ENCODE data around the gene OTUD1. TPM values are rescaled to one million over a fixed set of nuclear protein-coding genes. Genes with fewer than 3 reads are reported as not detected.
"Not testable (repeated sequence)": the region's sequence is repeated elsewhere in the genome, so short reads cannot be mapped to it uniquely, and the experiment has no call there.

The OTUD1 gene, protein sequence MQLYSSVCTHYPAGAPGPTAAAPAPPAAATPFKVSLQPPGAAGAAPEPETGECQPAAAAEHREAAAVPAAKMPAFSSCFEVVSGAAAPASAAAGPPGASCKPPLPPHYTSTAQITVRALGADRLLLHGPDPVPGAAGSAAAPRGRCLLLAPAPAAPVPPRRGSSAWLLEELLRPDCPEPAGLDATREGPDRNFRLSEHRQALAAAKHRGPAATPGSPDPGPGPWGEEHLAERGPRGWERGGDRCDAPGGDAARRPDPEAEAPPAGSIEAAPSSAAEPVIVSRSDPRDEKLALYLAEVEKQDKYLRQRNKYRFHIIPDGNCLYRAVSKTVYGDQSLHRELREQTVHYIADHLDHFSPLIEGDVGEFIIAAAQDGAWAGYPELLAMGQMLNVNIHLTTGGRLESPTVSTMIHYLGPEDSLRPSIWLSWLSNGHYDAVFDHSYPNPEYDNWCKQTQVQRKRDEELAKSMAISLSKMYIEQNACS
- total RNA-seq: 86.8 TPM
- 10 to 100 TPM in 2 of 4 donors, 1 to 10 TPM in 2; 7.9 to 19.7 (median 12.5) TPM for polyA plus RNA-seq

DNA sequence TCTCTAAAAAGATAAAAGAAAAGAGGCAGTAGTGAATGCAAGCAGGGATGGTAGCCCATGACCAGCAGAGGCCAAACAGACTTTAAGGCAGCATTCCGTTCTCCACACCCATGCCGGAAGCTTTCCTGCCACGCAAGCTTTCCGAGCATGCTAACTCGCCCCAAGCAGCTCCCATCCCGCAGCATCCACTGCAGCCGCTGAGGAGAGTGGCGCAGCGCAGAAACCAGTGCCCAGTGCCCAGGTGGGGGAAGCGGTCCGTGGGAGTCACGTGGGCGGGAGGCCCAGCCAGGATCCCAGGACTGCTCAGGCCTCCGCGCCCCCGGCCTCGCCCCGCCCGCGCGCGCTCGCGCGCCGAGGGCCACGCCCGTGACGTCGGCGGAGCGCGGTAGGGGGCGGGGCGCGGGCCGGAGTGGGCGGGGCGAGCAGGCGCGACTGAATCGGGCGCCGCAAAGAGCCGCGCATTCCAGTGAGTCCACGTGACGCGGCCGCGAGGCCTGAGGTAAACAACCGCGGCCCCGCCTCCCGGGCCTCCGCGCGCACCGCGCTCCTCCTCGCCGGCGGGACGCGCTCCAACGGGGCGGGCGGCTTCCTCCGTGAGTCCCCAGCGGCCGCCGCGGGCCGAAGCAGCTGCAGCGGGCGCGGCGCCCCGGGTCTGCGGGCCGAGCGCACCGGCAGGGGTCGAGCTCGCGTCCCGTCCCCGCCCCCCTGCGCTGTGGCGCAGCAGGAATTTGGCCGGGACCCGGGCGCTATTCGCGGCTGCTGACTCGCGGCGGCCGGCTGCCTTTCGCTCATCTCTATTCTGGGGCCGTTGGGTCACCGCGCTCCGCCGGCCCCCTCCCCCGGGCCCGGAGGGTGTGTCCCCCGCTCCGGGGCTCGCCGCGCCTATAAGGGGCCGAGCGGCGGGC, at the start of gene OTUD1:
Gene OTUD1 (plus strand): TSS at position 529 of the 905 bp plus-strand sequence. CDS start 383 bp downstream, outside the sequence.
- peak within 1 kb of the TSS; percentile 84 for H3K27ac ChIP-seq (ENCODE audit: insufficient read depth, low read length, poor library complexity, severe bottlenecking)
- H3K4me1 Mint-ChIP-seq: peaks cover 25 to 40% (median 33%) of the 10 kb centered on the region in 4 donors
- no peaks in the 10 kb centered on the region for H3K36me3 ChIP-seq (ENCODE audit: control insufficient read depth, insufficient read depth, low read length)
- no peaks in the 10 kb centered on the region for H3K9me3 ChIP-seq (ENCODE audit: control insufficient read depth in 2 of 2, low read length in 2 of 2)
- ATAC-seq (ENCODE audit: low read depth in 2 of 2) (peak; percentile 91), DNase-seq (peak; percentile 88 to 95 (median 94))
- no peaks in the 10 kb centered on the region for H3K27me3 ChIP-seq (ENCODE audit: control insufficient read depth, insufficient read depth, low read length)
- H3K27me3 Mint-ChIP-seq: no peaks in the 10 kb centered on the region
- no peaks in the 10 kb centered on the region for H3K9me3 Mint-ChIP-seq
- peak within 1 kb of the TSS; percentile 52 to 94 (median 94) for H3K27ac Mint-ChIP-seq
- H3K4me1 ChIP-seq (ENCODE audit: control insufficient read depth, insufficient read depth, low read length, poor library complexity, severe bottlenecking): peaks cover 38% of the 10 kb centered on the region
- peak within 1 kb of the TSS; percentile 86 to 97 (median 90) for H3K4me3 Mint-ChIP-seq
- peaks cover 17% of the 10 kb centered on the region for H3K36me3 Mint-ChIP-seq
- H3K4me3 ChIP-seq (ENCODE audit: low read depth, low read length): peak within 1 kb of the TSS; percentile 65

DNA sequence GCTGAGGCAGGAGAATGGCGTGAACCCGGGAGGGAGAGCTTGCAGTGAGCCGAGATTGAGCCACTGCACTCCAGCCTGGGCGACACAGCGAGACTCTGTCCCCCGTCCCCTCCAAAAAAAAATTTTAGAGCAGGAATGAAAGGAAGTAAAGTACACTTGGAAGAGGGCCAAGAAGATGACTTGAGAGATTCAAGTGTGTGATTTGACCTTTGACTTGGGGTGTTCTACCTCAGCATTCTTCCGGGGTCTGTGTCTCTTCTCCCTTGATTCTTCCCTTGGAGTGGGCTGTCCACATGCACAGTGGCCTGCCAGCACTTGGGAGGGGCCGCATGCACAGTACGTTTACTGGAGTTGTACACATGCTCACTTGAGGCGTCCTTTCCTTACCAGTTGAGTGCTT, 48.5 kb upstream of the OTUD1 start:
- H3K36me3 ChIP-seq (ENCODE audit: control insufficient read depth, insufficient read depth, low read length); H3K27me3 Mint-ChIP-seq; H3K4me3 ChIP-seq (ENCODE audit: low read depth, low read length); ATAC-seq (ENCODE audit: low read depth in 2 of 2); H3K27me3 ChIP-seq (ENCODE audit: control insufficient read depth, insufficient read depth, low read length); H3K4me3 Mint-ChIP-seq; DNase-seq; H3K9me3 Mint-ChIP-seq; H3K9me3 ChIP-seq (ENCODE audit: control insufficient read depth in 2 of 2, low read length in 2 of 2); H3K4me1 Mint-ChIP-seq; H3K4me1 ChIP-seq (ENCODE audit: control insufficient read depth, insufficient read depth, low read length, poor library complexity, severe bottlenecking); H3K36me3 Mint-ChIP-seq; H3K27ac ChIP-seq (ENCODE audit: insufficient read depth, low read length, poor library complexity, severe bottlenecking): not testable (repeated sequence)
- H3K27ac Mint-ChIP-seq: peak overlapping the region in 1 of 3 donors; percentile 61

DNA sequence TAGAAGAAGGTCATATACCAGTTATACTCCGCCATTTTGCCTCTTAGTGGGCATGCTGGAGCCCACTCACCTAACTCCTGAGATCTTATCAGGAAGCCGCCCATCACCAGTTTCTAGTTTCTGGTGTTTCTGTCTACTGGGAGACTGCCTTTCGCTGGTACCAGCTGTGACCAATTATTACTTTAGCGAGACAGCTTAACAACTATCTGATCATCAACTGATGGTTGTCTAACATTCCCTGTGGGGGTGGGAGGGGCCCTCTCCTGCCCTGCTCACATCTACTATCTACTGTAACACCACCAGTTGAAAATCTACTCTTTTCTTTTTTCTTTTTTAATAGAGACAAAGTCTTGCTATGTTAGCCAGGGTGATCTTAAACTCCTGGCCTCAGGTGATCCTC, 48.1 kb upstream of the OTUD1 start:
- Mint-ChIP-seq H3K36me3 (no peaks in the 10 kb centered on the region), H3K4me1 (peaks cover 0 to 4% (median 0%) of the 10 kb centered on the region in 4 donors), H3K9me3 (no peaks in the 10 kb centered on the region), H3K27me3 (no peaks in the 10 kb centered on the region), H3K4me3 (no peak overlapping the region), H3K27ac (peak overlapping the region in 1 of 3 donors; percentile 61)
- no peak overlapping the region for H3K27ac ChIP-seq (ENCODE audit: insufficient read depth, low read length, poor library complexity, severe bottlenecking)
- H3K4me1 ChIP-seq (ENCODE audit: control insufficient read depth, insufficient read depth, low read length, poor library complexity, severe bottlenecking): no peaks in the 10 kb centered on the region
- H3K9me3 ChIP-seq (ENCODE audit: control insufficient read depth in 2 of 2, low read length in 2 of 2): no peaks in the 10 kb centered on the region
- ATAC-seq (ENCODE audit: low read depth in 2 of 2): no peak
- no peak overlapping the region for H3K4me3 ChIP-seq (ENCODE audit: low read depth, low read length)
- no peaks in the 10 kb centered on the region for H3K27me3 ChIP-seq (ENCODE audit: control insufficient read depth, insufficient read depth, low read length)
- no peaks in the 10 kb centered on the region for H3K36me3 ChIP-seq (ENCODE audit: control insufficient read depth, insufficient read depth, low read length)
- DNase-seq: no peak

DNA sequence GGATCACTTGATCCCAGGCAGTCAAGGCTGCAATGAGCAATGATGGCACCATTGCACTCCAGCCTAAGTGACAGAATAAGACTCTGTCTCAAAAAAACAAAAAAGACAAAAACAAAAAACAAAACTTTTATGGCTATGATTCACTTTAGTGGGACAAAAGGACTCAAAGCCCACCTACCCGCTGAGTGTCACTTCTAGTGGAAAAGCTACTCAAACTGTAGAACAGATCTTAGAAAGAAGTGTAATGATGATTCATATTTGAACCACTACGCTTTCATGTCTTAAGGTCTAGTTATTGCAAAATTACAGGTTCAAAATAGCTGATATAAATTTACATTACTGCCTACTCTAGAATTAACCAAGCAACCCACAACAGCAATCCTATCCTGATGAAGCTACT, 47.1 kb upstream of the OTUD1 start:
- no peak overlapping the region for H3K27ac ChIP-seq (ENCODE audit: insufficient read depth, low read length, poor library complexity, severe bottlenecking)
- no peaks in the 10 kb centered on the region for H3K36me3 Mint-ChIP-seq
- peaks cover 0 to 4% (median 0%) of the 10 kb centered on the region in 4 donors for H3K4me1 Mint-ChIP-seq
- no peaks in the 10 kb centered on the region for H3K27me3 ChIP-seq (ENCODE audit: control insufficient read depth, insufficient read depth, low read length)
- DNase-seq (peak in 1 of 3 donors; percentile 24), ATAC-seq (ENCODE audit: low read depth in 2 of 2) (no peak)
- no peaks in the 10 kb centered on the region for H3K36me3 ChIP-seq (ENCODE audit: control insufficient read depth, insufficient read depth, low read length)
- H3K4me3 ChIP-seq (ENCODE audit: low read depth, low read length): no peak overlapping the region
- no peak overlapping the region for H3K27ac Mint-ChIP-seq
- H3K4me3 Mint-ChIP-seq: no peak overlapping the region
- no peaks in the 10 kb centered on the region for H3K27me3 Mint-ChIP-seq
- no peaks in the 10 kb centered on the region for H3K9me3 Mint-ChIP-seq
- H3K9me3 ChIP-seq (ENCODE audit: control insufficient read depth in 2 of 2, low read length in 2 of 2): no peaks in the 10 kb centered on the region
- no peaks in the 10 kb centered on the region for H3K4me1 ChIP-seq (ENCODE audit: control insufficient read depth, insufficient read depth, low read length, poor library complexity, severe bottlenecking)

DNA sequence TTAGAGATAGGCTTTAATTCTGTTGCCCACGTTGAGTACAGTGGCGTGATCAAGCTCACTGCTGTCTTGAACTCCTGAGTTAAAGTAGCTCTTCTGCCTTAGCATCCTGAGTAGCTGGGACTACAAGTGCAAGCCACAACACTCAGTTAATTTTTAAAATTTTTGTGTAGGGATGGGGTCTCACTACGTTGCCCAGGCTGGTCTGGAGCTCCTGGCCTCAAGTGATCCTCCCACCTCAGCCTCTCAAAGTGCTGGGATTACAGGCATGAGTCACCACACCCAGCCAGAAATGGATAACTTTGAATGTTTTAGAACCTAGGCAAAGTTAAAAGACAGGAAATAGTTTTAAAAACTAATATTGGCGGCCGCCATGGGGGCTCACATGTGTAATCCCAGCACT, 43.9 kb upstream of the OTUD1 start:
- Histone ChIP-seq H3K4me1 (ENCODE audit: control insufficient read depth, insufficient read depth, low read length, poor library complexity, severe bottlenecking) (no peaks in the 10 kb centered on the region), H3K27me3 (ENCODE audit: control insufficient read depth, insufficient read depth, low read length) (no peaks in the 10 kb centered on the region), H3K9me3 (ENCODE audit: control insufficient read depth in 2 of 2, low read length in 2 of 2) (no peaks in the 10 kb centered on the region), H3K36me3 (ENCODE audit: control insufficient read depth, insufficient read depth, low read length) (no peaks in the 10 kb centered on the region), H3K4me3 (ENCODE audit: low read depth, low read length) (no peak overlapping the region), H3K27ac (ENCODE audit: insufficient read depth, low read length, poor library complexity, severe bottlenecking) (no peak overlapping the region)
- peak overlapping the region in 1 of 3 donors; percentile 7 for H3K27ac Mint-ChIP-seq
- peaks cover 0 to 4% (median 0%) of the 10 kb centered on the region in 4 donors for H3K4me1 Mint-ChIP-seq
- H3K36me3 Mint-ChIP-seq: no peaks in the 10 kb centered on the region
- H3K27me3 Mint-ChIP-seq: no peaks in the 10 kb centered on the region
- no peak for ATAC-seq (ENCODE audit: low read depth in 2 of 2)
- DNase-seq: no peak
- H3K4me3 Mint-ChIP-seq: no peak overlapping the region
- H3K9me3 Mint-ChIP-seq: no peaks in the 10 kb centered on the region

DNA sequence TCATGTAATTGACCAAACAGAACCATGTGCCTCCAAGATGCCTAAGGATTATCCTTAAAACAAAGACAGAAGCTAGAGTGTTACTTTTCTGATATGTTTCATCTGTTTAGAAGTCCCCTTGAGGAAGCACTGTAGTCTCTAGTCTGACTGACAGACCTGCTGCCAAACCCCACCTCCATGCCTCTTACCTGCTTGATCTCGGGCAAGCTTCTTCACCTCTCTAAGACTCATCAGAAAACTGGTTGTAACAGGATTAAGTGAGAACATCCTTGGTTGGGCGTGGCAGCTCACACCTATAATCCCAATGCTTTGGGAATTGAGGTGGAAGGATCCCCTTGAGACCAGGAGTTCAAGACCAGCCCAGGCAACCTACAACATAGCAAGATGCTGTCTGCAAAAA, 42.2 kb upstream of the OTUD1 start:
- no peaks in the 10 kb centered on the region for H3K27me3 ChIP-seq (ENCODE audit: control insufficient read depth, insufficient read depth, low read length)
- DNase-seq (no peak), ATAC-seq (ENCODE audit: low read depth in 2 of 2) (no peak)
- no peak overlapping the region for H3K4me3 Mint-ChIP-seq
- H3K27ac Mint-ChIP-seq: no peak overlapping the region
- H3K27ac ChIP-seq (ENCODE audit: insufficient read depth, low read length, poor library complexity, severe bottlenecking): no peak overlapping the region
- no peaks in the 10 kb centered on the region for H3K4me1 ChIP-seq (ENCODE audit: control insufficient read depth, insufficient read depth, low read length, poor library complexity, severe bottlenecking)
- H3K4me1 Mint-ChIP-seq: no peaks in the 10 kb centered on the region
- no peak overlapping the region for H3K4me3 ChIP-seq (ENCODE audit: low read depth, low read length)
- no peaks in the 10 kb centered on the region for H3K36me3 ChIP-seq (ENCODE audit: control insufficient read depth, insufficient read depth, low read length)
- no peaks in the 10 kb centered on the region for H3K27me3 Mint-ChIP-seq
- no peaks in the 10 kb centered on the region for H3K9me3 ChIP-seq (ENCODE audit: control insufficient read depth in 2 of 2, low read length in 2 of 2)
- H3K36me3 Mint-ChIP-seq: no peaks in the 10 kb centered on the region
- H3K9me3 Mint-ChIP-seq: no peaks in the 10 kb centered on the region

DNA sequence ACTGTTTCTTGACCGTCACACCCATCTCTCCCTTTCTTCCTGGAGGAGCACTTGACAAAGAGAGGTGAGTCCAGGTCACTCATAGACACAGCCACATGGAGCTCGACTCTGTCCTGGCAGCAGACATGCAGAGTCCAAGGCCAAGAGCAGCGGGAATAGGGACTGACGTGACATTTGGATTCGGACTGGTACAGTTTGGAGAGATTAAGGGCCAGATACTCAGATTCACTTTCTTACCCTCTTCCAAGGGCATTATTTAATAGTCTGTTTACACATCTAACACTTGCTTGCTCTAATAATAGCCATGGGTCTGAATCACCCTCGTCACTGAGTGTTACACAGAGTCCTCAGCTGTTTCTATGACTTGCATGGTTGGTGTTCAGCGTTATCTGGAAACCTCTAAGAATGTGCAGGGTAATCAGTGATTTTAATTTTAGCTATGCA, 39.2 kb upstream of the OTUD1 start:
- no peaks in the 10 kb centered on the region for H3K9me3 ChIP-seq (ENCODE audit: control insufficient read depth in 2 of 2, low read length in 2 of 2)
- Mint-ChIP-seq H3K27ac (no peak overlapping the region), H3K9me3 (no peaks in the 10 kb centered on the region), H3K27me3 (no peaks in the 10 kb centered on the region), H3K4me1 (no peaks in the 10 kb centered on the region), H3K36me3 (no peaks in the 10 kb centered on the region), H3K4me3 (no peak overlapping the region)
- H3K4me3 ChIP-seq (ENCODE audit: low read depth, low read length): no peak overlapping the region
- ATAC-seq (ENCODE audit: low read depth in 2 of 2): no peak
- H3K4me1 ChIP-seq (ENCODE audit: control insufficient read depth, insufficient read depth, low read length, poor library complexity, severe bottlenecking): no peaks in the 10 kb centered on the region
- H3K27ac ChIP-seq (ENCODE audit: insufficient read depth, low read length, poor library complexity, severe bottlenecking): no peak overlapping the region
- H3K27me3 ChIP-seq (ENCODE audit: control insufficient read depth, insufficient read depth, low read length): no peaks in the 10 kb centered on the region
- no peak for DNase-seq
- no peaks in the 10 kb centered on the region for H3K36me3 ChIP-seq (ENCODE audit: control insufficient read depth, insufficient read depth, low read length)
